Mucosa of descending colon (tissue), 3 donors: ENCODE measurements around the gene DNAJC27. TPM values are rescaled to one million over a fixed set of nuclear protein-coding genes. Genes with fewer than 3 reads are reported as not detected.

Experiments used
- ATAC-seq: fragments of 200-7000 bp; cut with Tn5 transposase; one replicate; pipeline ENCODE4 v1.9.1; 2020; ENCODE audit warnings: mild to moderate bottlenecking, moderate library complexity
- DNase-seq, 3 donors: peaks; one replicate each; pipeline ENCODE4 v3.0.0-alpha.2; 2020
- H3K36me3 ChIP-seq: fragments of 200-600 bp; one replicate; pipeline ENCODE4 v1.8.0; 2021; ENCODE audit warnings: low read depth, mild to moderate bottlenecking
- H3K4me1 ChIP-seq: fragments of 200-600 bp; one replicate; pipeline ENCODE4 v1.8.0; 2021; ENCODE audit warnings: low read depth, mild to moderate bottlenecking
- H3K4me3 ChIP-seq: fragments of 200-600 bp; one replicate; pipeline ENCODE4 v1.8.0; 2021; ENCODE audit warnings: mild to moderate bottlenecking
- H3K9me3 ChIP-seq: fragments of 200-600 bp; one replicate; pipeline ENCODE4 v1.8.0; 2021; ENCODE audit warnings: mild to moderate bottlenecking
- CTCF ChIP-seq: fragments of 200-600 bp; IDR thresholded peaks from one replicate; pipeline ENCODE4 v1.8.0; 2022; ENCODE audit warnings: antibody characterized with exemption, mild to moderate bottlenecking
- intact Hi-C, 2 donors: fragments of 100-400 bp; cut with DNase I in 1 of 2; cut with micrococcal nuclease in 1 of 2; formaldehyde crosslinking; loops; one replicate each; pipeline versions ENCODE4 v1.11.0 to v1.11.1; 2022; cut with DNase I, micrococcal nuclease
- total RNA-seq, 3 donors: library from RNA; stranded (reverse); fragmentation: NEBNext Ultra II Directional in 2 of 3; extraction: Animal tissue kit (Norgen Biotek cat#: 25700) in 2 of 3; gene quantifications; one replicate each; pipeline versions ENCODE4 v1.2.1 to v1.2.4, GENCODE V29; 2021 to 2023
- donor health status: DM: no; HTN: no; CAD: no; lungs with moderate emphysema.
- donor health status: DM: no; HTN: no; CAD: no.
- donor health status: DM: no; HTN: yes; CAD: no.

DNAJC27 gene
- total RNA-seq, 3 donors from 2014 or later: 4.9 to 11.0 (median 6.4) TPM

GRCh38 chr2:24943427-24944053 lies 28.2 kb downstream of the DNAJC27 start:
- ATAC-seq: no peak

GRCh38 chr2:24939353-24939752 lies 32.4 kb downstream of the DNAJC27 start:
- H3K9me3 ChIP-seq: no peaks in the 10 kb centered on the region
- H3K4me3 ChIP-seq: no peak overlapping the region
- no peak for TF ChIP-seq CTCF
- DNase-seq (no peak), ATAC-seq (no peak)
- no peaks in the 10 kb centered on the region for H3K36me3 ChIP-seq
- intact Hi-C loops: no loop called here
- H3K4me1 ChIP-seq: no peaks in the 10 kb centered on the region

More at GRCh38 chr2:24943427-24944053, 28.2 kb downstream of the DNAJC27 start:
- DNase-seq: no peak
- Histone ChIP-seq H3K4me3 (no peak overlapping the region), H3K4me1 (no peaks in the 10 kb centered on the region), H3K36me3 (no peaks in the 10 kb centered on the region), H3K9me3 (no peaks in the 10 kb centered on the region)
- intact Hi-C loops: no loop called here
- no peak for TF ChIP-seq CTCF

DNA sequence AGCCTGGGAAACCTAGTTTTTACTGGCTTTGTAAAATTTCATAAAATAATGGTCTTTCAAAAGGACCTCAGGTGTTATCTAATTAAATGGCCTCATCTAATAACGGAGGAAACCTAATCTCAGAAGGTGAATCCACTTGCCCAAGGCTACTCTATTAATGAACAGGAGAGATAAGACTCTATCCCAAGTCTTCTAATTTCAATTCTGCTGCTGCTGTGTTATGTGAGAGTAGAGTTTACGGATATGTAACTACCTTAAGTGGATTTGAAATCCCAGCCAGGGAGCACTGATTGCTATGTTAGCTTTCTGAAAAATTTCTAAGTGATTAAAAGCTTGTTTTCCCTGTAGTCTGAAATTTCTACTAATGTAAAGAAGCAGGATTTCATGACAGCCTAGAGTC lies 34.5 kb downstream of the DNAJC27 start:
- DNase-seq (no peak), ATAC-seq (no peak)
- Histone ChIP-seq H3K4me3 (no peak overlapping the region), H3K4me1 (no peaks in the 10 kb centered on the region), H3K9me3 (no peaks in the 10 kb centered on the region), H3K36me3 (no peaks in the 10 kb centered on the region)
- TF ChIP-seq CTCF: no peak
- intact Hi-C loops: no loop called here

DNA sequence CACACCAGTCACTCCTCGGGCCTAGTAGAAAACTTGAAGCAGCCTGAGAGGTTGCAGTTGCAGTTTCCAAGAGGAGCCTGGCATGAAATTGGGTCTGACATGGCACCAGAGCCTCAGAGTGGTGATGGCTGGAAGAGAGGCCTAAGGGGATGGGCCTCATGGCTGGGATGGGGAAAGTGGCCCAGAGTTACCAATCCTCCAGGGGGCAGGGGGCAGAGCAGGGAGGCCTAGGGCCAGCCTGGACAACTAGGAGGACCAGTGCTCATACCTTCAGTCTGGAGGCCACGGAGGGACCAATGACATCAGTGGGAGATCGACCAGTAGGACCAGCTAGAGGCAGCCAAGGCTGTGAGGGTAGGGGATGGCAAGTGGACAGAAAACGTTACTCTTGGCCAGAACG lies 36.6 kb downstream of the DNAJC27 start:
- Histone ChIP-seq H3K4me3 (no peak overlapping the region), H3K4me1 (no peaks in the 10 kb centered on the region), H3K9me3 (no peaks in the 10 kb centered on the region), H3K36me3 (no peaks in the 10 kb centered on the region)
- ATAC-seq: no peak
- no peak for DNase-seq
- no peak for TF ChIP-seq CTCF
- intact Hi-C loops: no loop called here

- intact Hi-C loops: no loop called here
- H3K9me3 ChIP-seq: no peaks in the 10 kb centered on the region
- H3K36me3 ChIP-seq: no peaks in the 10 kb centered on the region
- H3K4me1 ChIP-seq: no peaks in the 10 kb centered on the region
- no peak for ATAC-seq
- no peak for TF ChIP-seq CTCF
- no peak for DNase-seq
- H3K4me3 ChIP-seq: no peak overlapping the region
Observed at GRCh38 chr2:24932715-24933114, 39.0 kb downstream of the DNAJC27 start.

GRCh38 chr2:24930768-24931167 lies 41.0 kb downstream of the DNAJC27 start:
- Histone ChIP-seq H3K9me3 (no peaks in the 10 kb centered on the region), H3K36me3 (no peaks in the 10 kb centered on the region), H3K4me3 (no peak overlapping the region), H3K4me1 (peaks cover 10% of the 10 kb centered on the region)
- intact Hi-C loops: no loop called here
- TF ChIP-seq CTCF: no peak
- ATAC-seq: no peak
- no peak for DNase-seq
